Superior temporal gyrus (tissue), 1 donor: Measurements from ENCODE around the gene ENG.
"Not testable (repeated sequence)": the region's sequence is repeated elsewhere in the genome, so short reads cannot be mapped to it uniquely, and the experiment has no call there.

Experiments
- DNase-seq: peaks from one replicate; pipeline ENCODE4 v3.0.0-alpha.2; 2016; ENCODE audit errors: extremely low spot score

Gene ENG

DNA sequence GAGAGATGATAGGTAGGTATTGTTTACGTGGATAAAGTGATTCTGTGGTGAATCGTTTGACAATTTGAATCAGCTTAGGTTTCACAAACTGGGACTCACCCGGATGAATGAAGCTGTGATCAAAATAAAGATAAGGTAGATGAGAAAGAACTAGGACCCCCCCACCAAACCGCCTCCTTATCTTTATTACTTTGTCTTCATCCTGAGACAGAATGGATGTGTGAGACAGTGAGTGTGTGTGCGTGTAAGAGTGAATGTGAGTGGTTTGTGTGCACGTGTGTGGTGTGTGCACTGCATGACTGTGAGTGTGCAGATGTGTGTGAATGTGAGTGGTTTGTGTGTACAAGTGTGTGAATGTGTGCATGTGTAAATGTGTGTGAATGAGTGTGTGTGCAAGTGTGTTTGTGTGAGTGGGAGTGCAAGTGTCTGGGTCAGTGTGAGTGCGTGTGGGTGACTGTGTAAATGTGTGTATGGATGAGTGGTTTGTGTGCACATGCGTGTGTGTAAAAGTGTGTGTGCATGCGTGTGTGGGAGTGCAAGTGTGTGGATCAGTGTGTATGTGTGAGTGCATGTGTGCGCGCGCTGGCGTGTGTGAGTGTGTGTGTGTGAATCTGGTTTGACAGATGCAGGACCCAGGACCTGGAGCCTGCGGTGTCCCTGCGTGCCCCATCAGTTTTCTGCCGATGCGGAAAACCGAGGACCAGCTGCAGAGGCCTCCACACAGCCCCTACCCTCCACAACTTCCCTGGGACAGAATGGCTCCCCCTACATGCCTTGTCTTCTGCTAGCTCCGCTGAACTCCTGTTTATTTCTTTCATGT, 11.4 kb upstream of the ENG start:
- DNase-seq, result no peak

DNA sequence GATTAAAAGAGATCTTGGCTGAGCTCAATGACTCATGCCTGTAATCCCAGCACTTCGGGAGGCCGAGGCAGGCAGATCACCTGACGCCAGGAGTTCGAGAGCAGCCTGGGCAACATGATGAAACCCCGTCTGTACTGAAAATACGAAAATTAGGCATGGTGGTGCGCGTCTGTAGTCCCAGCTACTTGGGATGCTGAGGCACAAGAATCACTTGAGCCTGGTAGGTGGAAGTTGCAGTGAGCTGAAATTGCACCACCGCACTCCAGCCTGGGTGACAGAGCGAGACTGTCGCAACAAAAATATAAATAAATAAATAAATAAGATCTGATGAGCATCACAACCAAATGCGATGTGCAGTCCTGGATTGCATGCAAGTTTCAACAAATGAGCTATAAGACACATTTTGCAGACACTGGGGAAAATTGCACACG, 8.7 kb upstream of the ENG start:
- no peak for DNase-seq

DNA sequence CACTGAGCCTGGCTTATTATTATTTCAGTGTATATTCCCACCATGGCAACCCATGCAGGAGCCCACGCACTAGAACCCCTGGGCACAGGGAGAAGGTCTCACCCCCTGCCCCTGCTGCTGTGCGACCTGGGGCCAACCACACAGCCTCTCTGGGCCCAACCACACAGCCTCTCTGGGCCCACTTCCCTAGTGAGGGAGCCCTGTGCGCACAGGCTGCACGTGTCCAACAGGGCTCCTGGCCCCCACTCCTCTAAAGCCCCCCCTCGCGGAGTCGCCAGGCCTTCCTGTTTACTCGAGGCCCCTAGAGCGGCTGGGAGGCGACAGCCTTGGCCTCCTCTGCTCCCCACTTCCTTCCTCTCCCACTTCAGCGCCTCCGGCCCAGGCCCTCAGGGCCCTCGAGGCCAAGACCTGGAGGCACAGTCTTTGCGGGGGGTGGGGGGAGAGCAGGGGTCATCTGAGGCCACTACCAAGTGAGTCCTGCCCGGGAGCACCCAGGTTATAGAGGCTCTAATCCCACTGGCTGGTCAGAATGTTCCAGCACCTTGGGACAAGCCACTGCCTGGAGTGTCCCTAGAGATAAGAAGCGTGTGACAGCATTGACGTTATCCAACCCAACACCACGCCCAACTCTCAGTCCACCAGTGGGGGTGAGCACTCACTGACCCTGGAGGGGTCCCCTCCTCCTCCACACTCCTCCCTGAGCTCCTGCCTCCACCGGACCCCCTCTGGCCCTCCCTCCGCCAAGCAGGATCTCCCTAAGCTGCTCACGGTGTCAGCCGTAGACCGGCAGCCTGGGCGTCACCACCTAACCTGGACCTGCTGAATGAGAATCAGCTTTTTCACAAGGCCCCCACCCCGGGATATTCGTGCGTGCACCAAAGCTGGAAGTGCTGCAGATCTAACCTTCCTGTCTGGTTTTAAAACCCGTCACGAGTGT, 7.9 kb upstream of the ENG start:
- peak; percentile 14 for DNase-seq

DNA sequence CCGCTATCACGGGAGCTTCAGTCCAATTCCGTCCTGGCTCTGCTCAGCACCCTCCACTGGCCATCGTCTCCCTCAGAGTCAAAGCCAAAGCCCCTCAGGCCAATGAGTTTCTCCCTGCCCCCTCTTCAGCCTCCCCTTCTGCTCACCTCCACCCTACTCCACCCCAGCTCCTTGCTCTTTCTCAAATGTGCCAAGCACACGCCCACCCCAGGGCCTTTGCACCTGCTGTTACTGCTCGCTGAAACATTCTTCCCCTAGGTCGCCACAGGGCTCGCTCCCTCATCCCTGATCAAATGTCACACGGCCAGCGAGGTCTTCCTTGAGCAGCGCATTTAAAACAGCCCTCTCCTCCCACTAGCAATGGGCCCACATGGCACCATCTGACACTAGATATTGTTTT, 6.3 kb upstream of the ENG start:
- no peak for DNase-seq

DNA sequence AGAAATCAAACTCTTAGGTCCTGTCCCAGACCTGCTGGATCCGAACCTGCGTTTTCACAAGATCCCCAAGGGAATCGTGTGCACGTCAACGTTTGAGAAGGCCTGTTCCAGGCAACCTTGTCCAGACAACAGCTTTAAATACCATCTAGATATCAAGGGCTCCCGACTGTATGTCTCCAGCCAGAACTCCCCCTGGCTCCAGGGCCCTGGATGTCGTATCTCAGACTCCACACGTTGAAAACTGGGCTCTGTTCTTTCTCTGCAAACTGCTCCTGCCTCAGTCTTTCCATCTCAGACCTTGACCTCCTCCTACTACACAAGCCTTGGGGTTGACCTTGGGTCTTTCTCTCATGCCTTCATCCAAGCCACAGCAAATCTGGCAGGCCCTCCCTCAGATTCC, 5.8 kb upstream of the ENG start:
- no peak for DNase-seq

DNA sequence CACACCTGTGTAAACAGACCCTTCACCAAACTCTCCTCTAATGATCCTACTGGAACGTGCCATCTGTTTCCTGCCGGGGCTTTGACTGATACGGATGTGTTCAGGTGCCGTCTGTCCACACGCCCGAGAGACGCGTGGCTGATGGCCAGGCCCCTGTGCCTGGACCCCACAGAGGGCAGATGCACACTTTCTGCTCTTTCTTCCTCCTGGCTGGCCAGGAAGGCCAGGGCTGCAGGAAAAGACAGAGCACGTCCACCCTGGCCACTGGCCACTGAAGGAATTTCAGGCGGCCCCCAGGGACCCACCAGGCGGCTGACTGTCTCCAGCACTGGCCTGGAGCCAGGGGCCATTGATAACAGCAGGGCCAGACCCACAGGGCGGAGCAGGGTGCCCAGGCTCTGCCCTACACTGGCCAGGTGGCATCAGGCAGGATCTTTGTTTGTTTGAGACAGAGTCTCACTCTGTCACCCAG, 3.6 kb upstream of the ENG start:
- no peak for DNase-seq

DNA sequence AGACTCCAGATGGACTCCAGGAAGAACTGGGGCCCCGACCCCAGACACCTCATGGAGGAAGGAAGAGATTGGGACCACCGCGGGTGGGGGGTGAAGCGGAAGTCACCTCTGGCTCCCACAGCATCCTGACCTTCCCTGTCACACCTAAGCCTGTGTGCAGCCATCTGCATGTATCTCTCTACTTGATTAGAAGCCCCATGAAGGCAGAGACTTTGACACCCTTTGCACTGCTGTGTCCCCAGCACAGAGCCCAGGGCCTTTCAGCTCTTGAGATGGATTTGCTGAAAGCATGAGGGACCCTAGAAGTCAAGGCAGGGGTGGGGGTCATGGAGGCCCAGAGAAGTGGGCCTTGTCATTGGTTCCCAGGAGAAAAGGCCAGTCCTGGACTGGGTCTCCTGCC, 2.8 kb upstream of the ENG start:
- DNase-seq, result no peak

DNA sequence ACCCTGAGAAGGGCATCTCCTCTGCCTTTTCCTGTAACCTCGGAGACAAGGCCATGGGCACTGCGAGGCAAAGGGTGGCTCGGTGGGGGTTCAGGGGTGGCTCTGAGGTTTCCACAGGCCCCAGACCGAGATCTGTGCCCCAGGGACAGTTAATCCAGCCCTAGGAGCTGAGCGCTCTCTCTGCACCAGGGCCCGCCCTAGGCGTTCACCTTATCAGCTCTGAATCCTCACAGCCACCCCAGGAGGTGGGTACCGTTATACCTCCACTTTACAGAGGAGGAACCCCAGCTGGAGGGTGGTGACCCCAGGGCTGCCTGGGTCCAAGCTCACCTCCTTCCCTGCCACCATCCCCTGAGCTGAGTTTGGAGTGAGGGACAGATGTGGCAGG, 2.3 kb upstream of the ENG start:
- DNase-seq, result no peak

DNA sequence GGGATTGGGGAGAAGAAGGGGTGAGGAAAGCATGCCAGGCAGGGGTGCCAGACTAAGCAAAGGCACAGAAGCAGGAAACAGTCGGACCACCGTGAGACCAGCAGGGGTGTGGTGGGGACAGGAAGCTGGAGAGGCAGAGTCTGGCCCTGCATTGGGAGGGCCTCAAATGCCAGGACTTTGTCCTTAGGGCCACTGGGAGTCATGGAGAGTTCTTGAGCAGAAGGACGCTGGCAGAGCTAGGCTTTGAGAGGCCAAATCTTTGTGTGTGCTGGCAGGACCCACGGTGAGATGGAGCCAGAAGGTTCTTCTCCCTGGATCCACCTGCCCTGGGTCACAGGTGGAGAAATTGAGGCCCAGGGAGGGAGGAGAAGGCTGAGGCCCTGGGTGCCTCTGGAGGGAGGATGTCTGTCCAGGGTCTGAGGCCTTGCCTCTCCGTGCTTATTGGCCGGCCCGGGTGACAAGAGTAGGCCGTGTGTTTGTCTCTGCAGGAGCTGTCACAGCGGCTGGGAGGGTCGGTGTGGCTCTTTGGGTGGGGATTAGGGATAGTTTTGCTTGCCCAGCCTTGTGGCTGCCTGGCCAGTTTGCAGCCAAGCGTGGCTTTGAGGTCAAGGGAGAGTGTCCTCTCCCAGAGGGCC, 1.8 kb upstream of the ENG start:
- no peak for DNase-seq

DNA sequence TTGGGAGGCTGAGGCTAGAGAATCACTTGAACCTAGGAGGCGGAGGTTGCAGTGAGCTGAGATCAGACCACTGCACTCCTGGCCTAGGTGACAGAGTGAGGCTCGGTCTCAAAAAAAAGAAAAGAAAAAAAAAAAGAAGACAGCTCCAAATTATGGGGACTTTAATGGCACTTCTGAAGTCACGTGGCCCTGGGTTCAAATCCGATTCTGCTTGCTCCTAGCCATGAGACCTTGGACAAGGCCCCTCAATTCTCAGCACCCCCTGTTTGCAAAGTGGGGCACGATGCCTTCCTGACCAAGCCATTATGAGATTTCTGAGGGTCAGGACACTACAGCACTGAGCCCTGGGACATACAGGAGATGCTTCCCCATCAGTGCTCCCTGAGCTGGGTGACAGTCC, 1.1 kb upstream of the ENG start:
- no peak for DNase-seq

DNA sequence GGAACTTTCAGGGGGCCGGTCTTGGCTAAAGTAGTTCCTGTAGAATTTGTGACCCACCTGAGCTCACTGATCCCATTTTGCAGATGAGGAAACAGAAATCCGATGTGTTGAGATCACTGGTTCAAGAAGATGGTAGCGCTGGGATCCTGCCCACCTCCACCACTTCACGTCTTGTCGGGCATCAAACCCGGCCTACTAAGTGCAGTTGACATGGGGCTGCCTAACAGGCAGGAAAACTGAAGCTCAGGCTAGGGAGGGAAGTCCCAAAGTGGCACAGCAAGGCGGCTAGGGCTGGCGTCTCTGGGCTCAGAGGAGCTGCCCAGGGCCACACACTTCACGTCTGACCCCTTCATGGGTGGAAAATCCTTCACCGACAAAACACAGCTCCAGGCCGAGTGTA, 502 bp upstream of the ENG start:
- DNase-seq, result no peak

DNA sequence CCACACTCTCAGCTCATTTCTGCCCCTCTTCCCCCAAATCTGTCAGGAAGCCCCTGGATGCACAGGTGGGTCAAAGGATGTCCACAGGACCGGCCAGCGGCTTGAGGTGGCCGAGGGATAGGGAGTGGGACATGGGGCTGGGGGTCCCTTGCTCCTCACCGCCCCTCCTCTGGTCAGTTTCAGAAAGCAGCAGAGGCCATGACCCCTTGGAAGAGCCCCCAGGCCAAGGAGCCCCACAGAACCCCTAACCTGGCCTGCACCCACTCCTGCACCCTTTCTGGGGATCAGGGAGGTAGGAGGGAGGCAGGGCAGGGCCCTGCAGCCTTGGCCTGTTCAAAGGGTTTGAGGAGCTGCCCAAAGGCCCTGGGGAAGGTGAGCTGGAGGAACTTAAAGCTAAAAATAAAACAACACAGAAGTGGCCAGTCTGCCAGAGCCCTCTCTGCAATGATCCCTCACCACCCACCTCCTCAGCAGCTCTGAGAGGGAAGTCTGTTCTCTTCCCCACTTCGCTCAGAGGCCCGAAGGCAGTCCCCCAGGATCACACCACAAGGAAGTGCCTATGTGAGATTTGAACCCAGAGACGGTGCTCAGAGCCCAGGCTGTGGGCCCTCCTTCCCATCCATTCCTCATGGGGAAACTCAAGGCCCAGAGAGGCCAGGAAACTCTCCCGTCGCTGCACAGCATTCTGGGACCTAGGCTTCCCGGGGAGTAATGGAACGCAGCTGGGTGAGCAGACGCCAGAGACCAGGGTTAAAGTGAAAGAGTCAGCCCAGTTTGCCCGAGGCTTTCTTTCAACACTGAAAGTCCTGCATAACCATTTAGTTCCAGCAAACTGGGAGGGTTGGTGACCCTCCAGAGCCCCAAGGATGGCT, 910 bp downstream of the ENG start:
- DNase-seq, result no peak

DNA sequence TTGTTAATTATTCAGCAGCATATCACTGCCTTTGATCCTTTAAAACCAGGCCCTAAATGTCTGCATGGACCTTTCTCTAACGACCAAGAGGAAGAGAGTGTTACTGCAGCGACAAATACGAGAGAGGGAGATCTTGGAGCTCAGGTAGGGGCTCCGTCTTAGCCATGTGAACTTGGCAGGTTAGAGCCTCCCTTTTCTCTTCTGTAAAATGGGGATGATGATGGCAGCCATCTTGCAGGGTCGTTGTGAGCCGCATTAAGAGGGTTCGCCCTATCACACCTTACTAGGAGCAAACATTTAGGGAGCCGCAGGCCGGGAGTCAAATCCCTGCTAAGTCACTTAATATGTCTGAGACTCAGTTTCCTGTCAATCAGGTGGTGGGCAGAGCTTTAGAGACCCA, 1.6 kb downstream of the ENG start:
- no peak for DNase-seq

DNA sequence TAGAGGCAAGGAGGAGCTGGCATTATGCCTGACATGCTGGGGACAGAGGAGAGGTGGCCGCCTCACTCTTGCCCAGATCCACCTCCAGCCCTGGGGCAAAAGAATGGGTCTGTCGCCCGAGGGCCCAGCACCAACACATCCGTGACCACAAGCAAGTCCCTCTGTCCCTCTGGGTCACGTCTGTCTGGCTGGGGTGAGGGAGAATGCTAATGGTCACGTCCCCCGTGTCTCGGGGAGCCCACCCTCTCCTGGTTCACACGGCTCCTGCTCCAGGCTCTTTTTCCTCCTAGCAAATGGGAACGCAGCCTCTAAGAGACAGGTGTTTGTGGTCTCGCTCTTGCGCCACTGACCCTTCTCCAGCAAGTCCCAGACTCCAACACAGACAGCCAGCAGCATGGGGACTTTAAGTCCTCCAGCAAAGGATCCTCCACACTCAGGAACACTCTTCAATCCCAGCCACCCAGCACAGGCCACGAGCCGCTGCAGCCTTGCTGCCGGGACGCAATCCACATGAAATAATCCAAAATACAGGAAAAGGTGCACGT, 4.1 kb downstream of the ENG start:
- no peak for DNase-seq

DNA sequence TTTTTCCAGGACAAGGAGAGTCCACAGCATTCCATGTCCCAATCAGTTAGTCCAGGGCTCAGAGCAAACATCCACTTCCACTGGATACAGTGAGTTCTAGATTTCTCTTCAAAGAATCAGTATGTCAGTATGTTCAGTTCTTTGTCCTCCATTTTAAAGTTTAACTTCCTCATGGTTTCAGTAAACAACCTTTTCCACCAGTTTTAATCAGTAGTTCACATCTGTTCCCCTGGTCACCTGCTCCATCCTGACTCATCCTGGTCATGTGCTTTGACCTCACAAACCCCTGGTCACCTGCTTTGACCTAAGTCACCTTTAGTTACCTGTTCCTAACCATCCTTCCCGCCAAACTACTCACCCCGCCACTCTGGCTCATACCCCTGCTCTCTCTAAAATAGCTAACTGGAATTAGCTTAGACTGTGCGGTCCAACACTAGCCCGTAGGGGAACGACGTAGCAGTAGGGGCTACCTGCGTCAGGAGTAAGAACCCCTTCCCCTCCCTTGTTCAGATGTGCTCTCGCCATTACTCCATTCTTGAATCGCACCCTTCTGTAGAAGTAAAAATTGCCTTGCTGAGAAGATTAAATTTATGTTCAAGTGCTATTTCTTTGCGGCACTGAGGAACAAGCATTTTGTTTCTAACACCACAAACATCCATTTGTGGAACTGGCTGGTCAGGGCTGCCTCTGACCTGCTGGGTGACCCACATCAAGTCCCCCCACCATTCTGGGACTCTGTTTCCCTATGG, 5.5 kb downstream of the ENG start:
- no peak for DNase-seq

DNA sequence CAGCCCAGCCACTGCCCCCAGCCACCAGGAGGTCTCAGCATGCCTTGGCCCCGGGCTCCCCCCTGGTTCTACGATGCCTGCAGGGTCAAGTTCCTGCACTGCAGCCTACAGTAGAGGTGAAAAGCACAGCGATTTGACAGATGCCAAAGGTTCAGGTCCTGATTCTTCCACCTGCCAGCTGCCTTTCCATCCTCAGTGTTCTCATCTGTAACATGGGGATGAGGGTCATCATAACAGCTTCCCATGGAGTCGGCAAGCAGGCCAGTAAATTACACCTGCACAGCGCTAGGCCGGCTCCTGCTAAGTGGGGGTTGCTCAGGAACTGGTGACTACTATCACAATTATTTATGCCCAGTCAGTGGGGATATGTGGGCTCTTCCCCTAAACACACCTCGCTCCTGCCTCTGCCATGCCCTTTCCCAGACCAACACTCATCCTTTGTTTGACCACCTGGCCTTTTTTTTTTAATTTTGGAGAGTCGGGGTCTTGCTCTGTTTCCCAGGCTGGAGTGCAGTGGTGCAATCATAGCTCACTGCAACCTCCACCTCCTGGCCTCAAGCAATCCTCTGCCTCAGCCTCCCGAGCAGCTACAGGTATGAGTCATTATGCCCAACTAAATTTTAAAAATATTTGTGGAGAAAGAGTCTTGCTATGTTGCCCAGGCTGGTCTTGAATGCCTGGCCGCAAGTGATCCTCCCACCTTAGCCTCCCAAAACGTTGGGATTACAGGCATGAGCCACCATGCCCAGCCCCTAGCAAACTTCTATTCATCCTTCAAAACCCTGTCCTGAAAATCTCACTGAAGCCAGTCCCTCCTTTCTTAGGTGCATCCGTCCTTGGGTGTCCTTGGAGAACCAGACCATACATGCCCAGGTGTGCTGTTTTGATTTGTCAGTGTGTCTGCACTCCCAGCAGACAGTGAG, 6.4 kb downstream of the ENG start:
- DNase-seq, result no peak

DNA sequence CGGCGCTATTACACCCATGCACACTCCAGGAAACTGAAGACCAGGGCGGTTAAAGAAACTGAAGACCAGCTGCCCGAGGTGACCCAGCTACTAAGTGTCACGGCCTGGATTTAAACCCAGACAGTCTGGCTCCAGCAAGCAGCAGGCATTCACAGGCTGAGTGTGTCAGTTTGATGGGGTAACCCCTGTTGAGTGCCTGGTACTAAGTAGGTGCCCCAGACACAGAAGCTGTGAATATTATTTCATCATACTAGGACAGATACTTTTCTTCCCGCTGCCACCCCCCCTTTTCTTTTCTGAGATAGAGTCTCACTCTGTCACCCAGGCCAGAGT, 7.3 kb downstream of the ENG start:
- no peak for DNase-seq

DNA sequence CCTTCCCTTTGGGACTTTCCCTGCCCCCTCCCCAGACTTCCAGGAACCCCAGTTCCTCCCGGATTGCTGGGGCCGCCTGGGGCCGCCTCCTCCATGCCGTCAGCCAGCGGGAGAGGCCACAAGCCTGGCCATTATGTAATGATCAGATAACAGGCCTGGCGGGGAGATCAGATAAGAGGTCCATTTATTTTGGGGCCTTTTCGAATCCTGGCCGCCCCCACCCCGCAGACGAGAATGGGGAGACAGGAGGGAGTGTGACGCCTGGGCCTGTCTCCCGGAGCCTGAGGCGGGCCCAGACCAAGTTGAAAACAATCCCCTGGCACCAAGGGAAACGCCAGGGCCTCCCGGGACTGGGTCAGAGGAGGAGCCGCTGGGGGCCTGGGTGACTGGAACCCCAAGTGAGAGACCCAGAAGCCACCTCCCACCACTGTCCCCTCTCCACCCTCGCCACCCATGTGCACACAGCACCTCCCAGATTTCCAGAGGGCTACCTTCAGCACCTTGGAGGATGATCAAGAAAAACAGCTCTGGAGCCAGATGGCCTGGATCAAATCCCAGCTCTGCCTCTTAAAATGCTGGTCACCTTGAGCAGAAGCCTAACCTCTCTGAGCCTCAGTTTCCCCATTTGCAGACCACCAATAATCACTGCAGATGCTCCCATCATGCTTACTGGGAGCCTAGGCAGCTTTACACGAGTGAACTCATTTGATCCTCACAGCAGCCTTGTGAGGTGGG, 7.8 kb downstream of the ENG start:
- DNase-seq, result no peak

DNA sequence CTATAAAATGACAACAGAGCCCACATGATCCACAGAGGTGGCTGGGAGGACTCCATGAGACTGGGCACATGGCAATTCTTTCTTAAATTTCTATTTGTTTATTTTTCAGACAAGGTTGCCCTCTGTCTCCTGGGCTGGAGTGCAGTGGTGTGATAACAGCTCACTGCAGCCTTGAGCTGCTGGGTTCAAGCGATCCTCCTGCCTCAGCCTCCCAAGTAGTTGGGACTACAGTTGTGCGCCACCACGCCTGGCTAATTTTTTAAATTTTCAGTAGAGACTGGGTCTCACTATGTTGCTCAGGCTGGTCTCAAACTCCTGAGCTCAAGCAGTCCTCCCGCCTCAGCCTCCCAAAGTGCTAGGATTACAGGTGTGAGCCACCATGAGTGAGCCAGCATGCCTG, 8.8 kb downstream of the ENG start:
- DNase-seq, result not testable (repeated sequence)
